ENCODE data around the gene SGCD. TPM values are rescaled to one million over a fixed set of nuclear protein-coding genes. Genes with fewer than 3 reads are reported as not detected.

SGCD gene
- total and polyA plus RNA-seq, 9 of the 15 experiments (the other 6 are each of a cell fraction or from before 2014, with no cell fraction given), result not detected

DNA sequence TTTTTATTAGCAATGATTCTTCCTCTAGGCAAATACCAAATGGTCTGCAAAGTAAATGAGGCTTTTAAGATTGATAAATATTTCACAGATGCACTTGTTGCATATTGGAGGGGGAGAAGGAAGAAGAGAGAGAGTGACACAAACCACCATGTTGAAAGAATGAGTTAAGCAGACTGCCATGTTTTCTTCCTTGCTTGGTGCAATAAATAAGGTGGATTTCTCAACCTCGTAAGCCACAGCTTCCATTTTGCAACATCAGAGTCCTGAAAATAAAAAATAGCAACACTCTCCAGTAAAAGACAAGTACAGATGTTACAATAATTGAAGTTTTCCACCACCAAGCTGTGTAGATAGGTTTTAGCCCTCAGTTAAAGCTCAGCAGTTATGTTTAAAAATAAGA, 202.9 kb downstream of the SGCD start:
- WGBS (ENCODE audit: insufficient coverage, low coverage, missing lambda C conversion rate), result 0% methylated on average over 1 of the region's 1 CpG
- no peak overlapping the region for H3K4me3 ChIP-seq
- H3K9me3 ChIP-seq (replicated peaks; ENCODE audit: control insufficient read depth, insufficient read depth, low read depth, low read length), result no peaks in the 10 kb centered on the region
- ATAC-seq (no peak), FAIRE-seq (no peak), DNase-seq (ENCODE audit: extremely low read depth in 1 of 4, low spot score in 3 of 4) (no peak)
- no peaks in the 10 kb centered on the region for H3K9me1 ChIP-seq (ENCODE audit: control insufficient read depth, insufficient read depth, low read length)
- no peaks in the 10 kb centered on the region for H3K4me1 ChIP-seq (replicated peaks in 1 of 2; ENCODE audit: control insufficient read depth in 2 of 2, insufficient read depth in 2 of 2, low read length in 2 of 2)
- no peak overlapping the region for H3K27ac ChIP-seq (ENCODE audit: extremely low read depth, low read depth, low read length)
- no peak overlapping the region for H3K4me2 ChIP-seq (ENCODE audit: insufficient read depth, low read length)
- no peaks in the 10 kb centered on the region for H4K20me1 ChIP-seq (replicated peaks; ENCODE audit: control insufficient read depth, insufficient read depth, low read length)
- ChIA-PET POLR2A (no interaction called here), CTCF (ENCODE audit: low intra/inter-chr PET ratio) (no interaction called here)
- no peaks in the 10 kb centered on the region for H3K79me2 ChIP-seq (ENCODE audit: control insufficient read depth, insufficient read depth, low read length)
- BruUV-seq (replicated peaks), result no TSS peak
- no peak overlapping the region for H3K9ac ChIP-seq (ENCODE audit: insufficient read depth in 1 of 2, low read depth in 2 of 2, low read length in 2 of 2)
- in situ Hi-C loops (cut with MboI), result no loop called here
- no peak overlapping the region for H2AFZ ChIP-seq (ENCODE audit: low read depth, low read length)
- TF ChIP-seq TRIM28 (IDR thresholded peaks at IDR 0.05) (no peak), NFE2L1 (tag; IDR thresholded peaks at IDR 0.05; ENCODE audit: borderline replicate concordance, low read depth) (no peak)
- intact Hi-C loops (cut with micrococcal nuclease), result no loop called here
- H3K36me3 ChIP-seq (ENCODE audit: control insufficient read depth, insufficient read depth, low read length), result no peaks in the 10 kb centered on the region
- H3K27me3 ChIP-seq (ENCODE audit: control insufficient read depth in 2 of 2, insufficient read depth in 2 of 2, low read length in 2 of 2), result no peaks in the 10 kb centered on the region

DNA sequence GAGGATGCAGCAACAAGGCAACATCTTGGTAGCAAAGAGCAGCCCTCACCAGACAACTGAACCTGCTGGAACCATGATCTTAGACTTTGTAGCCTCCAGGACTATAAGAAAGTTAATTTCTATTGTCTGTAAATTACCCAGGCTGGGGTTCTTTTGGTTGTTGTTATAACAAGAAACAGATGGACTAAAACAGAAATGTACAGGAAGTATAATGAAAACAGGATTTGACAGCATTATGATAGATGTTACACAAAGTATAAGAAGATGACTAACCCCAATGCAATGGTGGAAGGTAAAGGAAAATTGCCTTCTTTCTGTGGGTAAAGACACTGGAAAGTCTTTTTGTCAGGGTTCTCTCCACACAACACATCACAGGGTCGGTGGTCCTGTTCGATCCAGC, 204.2 kb downstream of the SGCD start:
- Histone ChIP-seq H3K9me1 (ENCODE audit: control insufficient read depth, insufficient read depth, low read length) (no peaks in the 10 kb centered on the region), H3K79me2 (ENCODE audit: control insufficient read depth, insufficient read depth, low read length) (no peaks in the 10 kb centered on the region), H3K27me3 (ENCODE audit: control insufficient read depth in 2 of 2, insufficient read depth in 2 of 2, low read length in 2 of 2) (no peaks in the 10 kb centered on the region), H3K9me3 (replicated peaks; ENCODE audit: control insufficient read depth, insufficient read depth, low read depth, low read length) (no peaks in the 10 kb centered on the region), H4K20me1 (replicated peaks; ENCODE audit: control insufficient read depth, insufficient read depth, low read length) (no peaks in the 10 kb centered on the region), H3K36me3 (ENCODE audit: control insufficient read depth, insufficient read depth, low read length) (no peaks in the 10 kb centered on the region), H2AFZ (ENCODE audit: low read depth, low read length) (no peak overlapping the region), H3K9ac (ENCODE audit: insufficient read depth in 1 of 2, low read depth in 2 of 2, low read length in 2 of 2) (no peak overlapping the region), H3K27ac (ENCODE audit: extremely low read depth, low read depth, low read length) (no peak overlapping the region), H3K4me2 (ENCODE audit: insufficient read depth, low read length) (no peak overlapping the region), H3K4me3 (no peak overlapping the region), H3K4me1 (replicated peaks in 1 of 2; ENCODE audit: control insufficient read depth in 2 of 2, insufficient read depth in 2 of 2, low read length in 2 of 2) (no peaks in the 10 kb centered on the region)
- no peak for FAIRE-seq
- BruUV-seq (replicated peaks), result no TSS peak
- CTCF ChIA-PET (ENCODE audit: low intra/inter-chr PET ratio), result no interaction called here
- POLR2A ChIA-PET, result no interaction called here
- DNase-seq (ENCODE audit: extremely low read depth in 1 of 4, low spot score in 3 of 4), result no peak
- 0% methylated on average over 2 of the region's 2 CpGs for WGBS (ENCODE audit: insufficient coverage, low coverage, missing lambda C conversion rate)
- ATAC-seq, result no peak
- in situ Hi-C loops (cut with MboI) (no loop called here), intact Hi-C loops (cut with micrococcal nuclease) (no loop called here)
- TF ChIP-seq, protein P1, sequence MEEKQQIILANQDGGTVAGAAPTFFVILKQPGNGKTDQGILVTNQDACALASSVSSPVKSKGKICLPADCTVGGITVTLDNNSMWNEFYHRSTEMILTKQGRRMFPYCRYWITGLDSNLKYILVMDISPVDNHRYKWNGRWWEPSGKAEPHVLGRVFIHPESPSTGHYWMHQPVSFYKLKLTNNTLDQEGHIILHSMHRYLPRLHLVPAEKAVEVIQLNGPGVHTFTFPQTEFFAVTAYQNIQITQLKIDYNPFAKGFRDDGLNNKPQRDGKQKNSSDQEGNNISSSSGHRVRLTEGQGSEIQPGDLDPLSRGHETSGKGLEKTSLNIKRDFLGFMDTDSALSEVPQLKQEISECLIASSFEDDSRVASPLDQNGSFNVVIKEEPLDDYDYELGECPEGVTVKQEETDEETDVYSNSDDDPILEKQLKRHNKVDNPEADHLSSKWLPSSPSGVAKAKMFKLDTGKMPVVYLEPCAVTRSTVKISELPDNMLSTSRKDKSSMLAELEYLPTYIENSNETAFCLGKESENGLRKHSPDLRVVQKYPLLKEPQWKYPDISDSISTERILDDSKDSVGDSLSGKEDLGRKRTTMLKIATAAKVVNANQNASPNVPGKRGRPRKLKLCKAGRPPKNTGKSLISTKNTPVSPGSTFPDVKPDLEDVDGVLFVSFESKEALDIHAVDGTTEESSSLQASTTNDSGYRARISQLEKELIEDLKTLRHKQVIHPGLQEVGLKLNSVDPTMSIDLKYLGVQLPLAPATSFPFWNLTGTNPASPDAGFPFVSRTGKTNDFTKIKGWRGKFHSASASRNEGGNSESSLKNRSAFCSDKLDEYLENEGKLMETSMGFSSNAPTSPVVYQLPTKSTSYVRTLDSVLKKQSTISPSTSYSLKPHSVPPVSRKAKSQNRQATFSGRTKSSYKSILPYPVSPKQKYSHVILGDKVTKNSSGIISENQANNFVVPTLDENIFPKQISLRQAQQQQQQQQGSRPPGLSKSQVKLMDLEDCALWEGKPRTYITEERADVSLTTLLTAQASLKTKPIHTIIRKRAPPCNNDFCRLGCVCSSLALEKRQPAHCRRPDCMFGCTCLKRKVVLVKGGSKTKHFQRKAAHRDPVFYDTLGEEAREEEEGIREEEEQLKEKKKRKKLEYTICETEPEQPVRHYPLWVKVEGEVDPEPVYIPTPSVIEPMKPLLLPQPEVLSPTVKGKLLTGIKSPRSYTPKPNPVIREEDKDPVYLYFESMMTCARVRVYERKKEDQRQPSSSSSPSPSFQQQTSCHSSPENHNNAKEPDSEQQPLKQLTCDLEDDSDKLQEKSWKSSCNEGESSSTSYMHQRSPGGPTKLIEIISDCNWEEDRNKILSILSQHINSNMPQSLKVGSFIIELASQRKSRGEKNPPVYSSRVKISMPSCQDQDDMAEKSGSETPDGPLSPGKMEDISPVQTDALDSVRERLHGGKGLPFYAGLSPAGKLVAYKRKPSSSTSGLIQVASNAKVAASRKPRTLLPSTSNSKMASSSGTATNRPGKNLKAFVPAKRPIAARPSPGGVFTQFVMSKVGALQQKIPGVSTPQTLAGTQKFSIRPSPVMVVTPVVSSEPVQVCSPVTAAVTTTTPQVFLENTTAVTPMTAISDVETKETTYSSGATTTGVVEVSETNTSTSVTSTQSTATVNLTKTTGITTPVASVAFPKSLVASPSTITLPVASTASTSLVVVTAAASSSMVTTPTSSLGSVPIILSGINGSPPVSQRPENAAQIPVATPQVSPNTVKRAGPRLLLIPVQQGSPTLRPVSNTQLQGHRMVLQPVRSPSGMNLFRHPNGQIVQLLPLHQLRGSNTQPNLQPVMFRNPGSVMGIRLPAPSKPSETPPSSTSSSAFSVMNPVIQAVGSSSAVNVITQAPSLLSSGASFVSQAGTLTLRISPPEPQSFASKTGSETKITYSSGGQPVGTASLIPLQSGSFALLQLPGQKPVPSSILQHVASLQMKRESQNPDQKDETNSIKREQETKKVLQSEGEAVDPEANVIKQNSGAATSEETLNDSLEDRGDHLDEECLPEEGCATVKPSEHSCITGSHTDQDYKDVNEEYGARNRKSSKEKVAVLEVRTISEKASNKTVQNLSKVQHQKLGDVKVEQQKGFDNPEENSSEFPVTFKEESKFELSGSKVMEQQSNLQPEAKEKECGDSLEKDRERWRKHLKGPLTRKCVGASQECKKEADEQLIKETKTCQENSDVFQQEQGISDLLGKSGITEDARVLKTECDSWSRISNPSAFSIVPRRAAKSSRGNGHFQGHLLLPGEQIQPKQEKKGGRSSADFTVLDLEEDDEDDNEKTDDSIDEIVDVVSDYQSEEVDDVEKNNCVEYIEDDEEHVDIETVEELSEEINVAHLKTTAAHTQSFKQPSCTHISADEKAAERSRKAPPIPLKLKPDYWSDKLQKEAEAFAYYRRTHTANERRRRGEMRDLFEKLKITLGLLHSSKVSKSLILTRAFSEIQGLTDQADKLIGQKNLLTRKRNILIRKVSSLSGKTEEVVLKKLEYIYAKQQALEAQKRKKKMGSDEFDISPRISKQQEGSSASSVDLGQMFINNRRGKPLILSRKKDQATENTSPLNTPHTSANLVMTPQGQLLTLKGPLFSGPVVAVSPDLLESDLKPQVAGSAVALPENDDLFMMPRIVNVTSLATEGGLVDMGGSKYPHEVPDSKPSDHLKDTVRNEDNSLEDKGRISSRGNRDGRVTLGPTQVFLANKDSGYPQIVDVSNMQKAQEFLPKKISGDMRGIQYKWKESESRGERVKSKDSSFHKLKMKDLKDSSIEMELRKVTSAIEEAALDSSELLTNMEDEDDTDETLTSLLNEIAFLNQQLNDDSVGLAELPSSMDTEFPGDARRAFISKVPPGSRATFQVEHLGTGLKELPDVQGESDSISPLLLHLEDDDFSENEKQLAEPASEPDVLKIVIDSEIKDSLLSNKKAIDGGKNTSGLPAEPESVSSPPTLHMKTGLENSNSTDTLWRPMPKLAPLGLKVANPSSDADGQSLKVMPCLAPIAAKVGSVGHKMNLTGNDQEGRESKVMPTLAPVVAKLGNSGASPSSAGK (IDR thresholded peaks at IDR 0.05), result no peak
- TF ChIP-seq ZNF133 (CRISPR knock-in tag; IDR thresholded peaks at IDR 0.05) (no peak), ILF3 (IDR thresholded peaks at IDR 0.05; ENCODE audit: borderline replicate concordance) (no peak), HDAC2 (IDR thresholded peaks at IDR 0.05) (no peak)
